Ovary (tissue), 3 donors: ENCODE measurements around the gene PPIL6.

Experiments
- POLR2A ChIP-seq: fragments of 450-650 bp; IDR thresholded peaks from one replicate; pipeline ENCODE4 v1.6.1; 2017; ENCODE audit warnings: antibody characterized with exemption, mild to moderate bottlenecking, moderate library complexity
- TF ChIP-seq, protein P1 (sequence below), 3 donors: fragments of 450-650 bp in 2 of 3; fragments of 200-600 bp in 1 of 3; IDR thresholded peaks; one replicate each; pipeline versions ENCODE4 v1.5.1 to v1.8.0; 2016 to 2022; ENCODE audit warnings: antibody characterized with exemption in 3 of 3, mild to moderate bottlenecking in 1 of 3
- donor health status: DM: no; HTN: no; CAD: no.

GRCh38 chr6:109351231-109352130, 88.9 kb downstream of the PPIL6 start:
- TF ChIP-seq, protein P1, sequence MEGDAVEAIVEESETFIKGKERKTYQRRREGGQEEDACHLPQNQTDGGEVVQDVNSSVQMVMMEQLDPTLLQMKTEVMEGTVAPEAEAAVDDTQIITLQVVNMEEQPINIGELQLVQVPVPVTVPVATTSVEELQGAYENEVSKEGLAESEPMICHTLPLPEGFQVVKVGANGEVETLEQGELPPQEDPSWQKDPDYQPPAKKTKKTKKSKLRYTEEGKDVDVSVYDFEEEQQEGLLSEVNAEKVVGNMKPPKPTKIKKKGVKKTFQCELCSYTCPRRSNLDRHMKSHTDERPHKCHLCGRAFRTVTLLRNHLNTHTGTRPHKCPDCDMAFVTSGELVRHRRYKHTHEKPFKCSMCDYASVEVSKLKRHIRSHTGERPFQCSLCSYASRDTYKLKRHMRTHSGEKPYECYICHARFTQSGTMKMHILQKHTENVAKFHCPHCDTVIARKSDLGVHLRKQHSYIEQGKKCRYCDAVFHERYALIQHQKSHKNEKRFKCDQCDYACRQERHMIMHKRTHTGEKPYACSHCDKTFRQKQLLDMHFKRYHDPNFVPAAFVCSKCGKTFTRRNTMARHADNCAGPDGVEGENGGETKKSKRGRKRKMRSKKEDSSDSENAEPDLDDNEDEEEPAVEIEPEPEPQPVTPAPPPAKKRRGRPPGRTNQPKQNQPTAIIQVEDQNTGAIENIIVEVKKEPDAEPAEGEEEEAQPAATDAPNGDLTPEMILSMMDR (IDR thresholded peaks at IDR 0.05) = no peak
- TF ChIP-seq POLR2A = no peak
